ENCODE results near the gene KATNAL2.

The KATNAL2 gene

GRCh38 chr18:46917108-46917802, at the start of gene KATNAL2, which contains the start of gene PIAS2:
Gene KATNAL2, plus strand, starts transcription at chr18:46917602. Its CDS starts 29,271 bp downstream, at chr18:46946873.
Gene PIAS2, minus strand, starts transcription at chr18:46917507. Its CDS starts 162 bp downstream, at chr18:46917345.
- peak within 1 kb of the TSS; percentile 62 to 82 for H3K4me3 ChIP-seq (replicated peaks in 1 of 2; ENCODE audit: low read depth in 2 of 2, low read length in 2 of 2)
- TF ChIP-seq CTCF (IDR thresholded peaks at IDR 0.05; ENCODE audit: low read depth, low read length) = no peak
- peak; percentile 59 to 82 for DNase-seq (ENCODE audit: low read depth in 2 of 2)

- no peak overlapping the region for H3K4me3 ChIP-seq (replicated peaks in 1 of 2; ENCODE audit: low read depth in 2 of 2, low read length in 2 of 2)
- no peak for TF ChIP-seq CTCF (IDR thresholded peaks at IDR 0.05; ENCODE audit: low read depth, low read length)
- no peak for DNase-seq (ENCODE audit: low read depth in 2 of 2)
These were observed 49.1 kb upstream of the KATNAL2 start for GRCh38 chr18:46868169-46868921.

- DNase-seq (ENCODE audit: low read depth in 2 of 2) = no peak
These were observed 39.9 kb upstream of the KATNAL2 start for GRCh38 chr18:46877329-46877987.

GRCh38 chr18:46883180-46883579, 34.2 kb upstream of the KATNAL2 start:
- DNase-seq (ENCODE audit: low read depth in 2 of 2) = no peak
- H3K4me3 ChIP-seq (replicated peaks in 1 of 2; ENCODE audit: low read depth in 2 of 2, low read length in 2 of 2) = no peak overlapping the region
- TF ChIP-seq CTCF (IDR thresholded peaks at IDR 0.05; ENCODE audit: low read depth, low read length) = no peak

More at GRCh38 chr18:46877329-46877987, 39.9 kb upstream of the KATNAL2 start:
- H3K4me3 ChIP-seq (replicated peaks in 1 of 2; ENCODE audit: low read depth in 2 of 2, low read length in 2 of 2) = no peak overlapping the region
- no peak for TF ChIP-seq CTCF (IDR thresholded peaks at IDR 0.05; ENCODE audit: low read depth, low read length)

GRCh38 chr18:46886893-46887292, 30.5 kb upstream of the KATNAL2 start:
- no peak for TF ChIP-seq CTCF (IDR thresholded peaks at IDR 0.05; ENCODE audit: low read depth, low read length)
- no peak overlapping the region for H3K4me3 ChIP-seq (replicated peaks in 1 of 2; ENCODE audit: low read depth in 2 of 2, low read length in 2 of 2)
- DNase-seq (ENCODE audit: low read depth in 2 of 2) = no peak

- no peak for TF ChIP-seq CTCF (IDR thresholded peaks at IDR 0.05; ENCODE audit: low read depth, low read length)
- no peak for DNase-seq (ENCODE audit: low read depth in 2 of 2)
- no peak overlapping the region for H3K4me3 ChIP-seq (replicated peaks in 1 of 2; ENCODE audit: low read depth in 2 of 2, low read length in 2 of 2)
These were observed 28.4 kb upstream of the KATNAL2 start for GRCh38 chr18:46888965-46889364.
